ENCODE results near the gene FUT1.

- no peak for TF ChIP-seq EZH2 (IDR thresholded peaks at IDR 0.05; ENCODE audit: low read length)
- TF ChIP-seq, protein P1, sequence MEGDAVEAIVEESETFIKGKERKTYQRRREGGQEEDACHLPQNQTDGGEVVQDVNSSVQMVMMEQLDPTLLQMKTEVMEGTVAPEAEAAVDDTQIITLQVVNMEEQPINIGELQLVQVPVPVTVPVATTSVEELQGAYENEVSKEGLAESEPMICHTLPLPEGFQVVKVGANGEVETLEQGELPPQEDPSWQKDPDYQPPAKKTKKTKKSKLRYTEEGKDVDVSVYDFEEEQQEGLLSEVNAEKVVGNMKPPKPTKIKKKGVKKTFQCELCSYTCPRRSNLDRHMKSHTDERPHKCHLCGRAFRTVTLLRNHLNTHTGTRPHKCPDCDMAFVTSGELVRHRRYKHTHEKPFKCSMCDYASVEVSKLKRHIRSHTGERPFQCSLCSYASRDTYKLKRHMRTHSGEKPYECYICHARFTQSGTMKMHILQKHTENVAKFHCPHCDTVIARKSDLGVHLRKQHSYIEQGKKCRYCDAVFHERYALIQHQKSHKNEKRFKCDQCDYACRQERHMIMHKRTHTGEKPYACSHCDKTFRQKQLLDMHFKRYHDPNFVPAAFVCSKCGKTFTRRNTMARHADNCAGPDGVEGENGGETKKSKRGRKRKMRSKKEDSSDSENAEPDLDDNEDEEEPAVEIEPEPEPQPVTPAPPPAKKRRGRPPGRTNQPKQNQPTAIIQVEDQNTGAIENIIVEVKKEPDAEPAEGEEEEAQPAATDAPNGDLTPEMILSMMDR (optimal IDR thresholded peaks at IDR 0.05 in 1 of 3, IDR thresholded peaks at IDR 0.05 in 1 of 3, conservative IDR thresholded peaks at IDR 0.05 in 1 of 3; ENCODE audit: extremely low read depth in 1 of 3, insufficient read depth in 2 of 3, low read length in 3 of 3) = peak in 1 of 3 experiments; percentile 18
Measured at GRCh38 chr19:48735031-48735615, 17.3 kb downstream of the FUT1 start.
